ENCODE results near the gene CPA1.
A peak's percentile ranks its signal among the peaks of the same experiment; 100 is the strongest.

The CPA1 gene

DNA sequence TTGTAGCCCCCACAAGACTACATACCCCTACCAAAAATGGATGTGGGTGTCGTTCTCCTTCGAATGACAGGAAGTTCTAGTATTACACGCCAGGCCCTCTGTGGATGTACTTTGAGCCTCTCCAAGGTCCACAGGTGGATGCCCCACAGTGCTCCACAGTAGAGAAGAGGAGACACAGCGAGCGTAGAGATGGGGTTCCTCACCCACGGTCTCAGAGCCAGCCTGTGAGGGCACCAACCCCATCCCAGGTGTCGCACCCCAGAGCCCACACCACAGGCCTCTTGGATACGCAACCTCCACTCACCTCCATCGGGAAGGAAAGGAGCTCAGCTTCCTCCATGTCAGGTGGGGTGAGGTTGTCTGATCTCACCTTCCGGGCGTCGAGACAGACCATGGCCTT lies 33.4 kb upstream of the CPA1 start:
- H3K27me3 ChIP-seq (ENCODE audit: control insufficient read depth in 3 of 3, insufficient read depth in 3 of 3, low read depth in 1 of 3, low read length in 3 of 3): no peaks in the 10 kb centered on the region
- DNase-seq (ENCODE audit: low spot score): no peak
- no peak overlapping the region for H4K8ac ChIP-seq (ENCODE audit: low read depth, low read length)
- no peak overlapping the region for H3K4me3 ChIP-seq (ENCODE audit: low read length in 2 of 2)
- H3K18ac ChIP-seq (ENCODE audit: low read length): peak overlapping the region; percentile 85
- no peak overlapping the region for H3K23ac ChIP-seq (ENCODE audit: low read depth, low read length, poor library complexity)
- no CpG with 5 or more reads among the region's 12 CpGs for WGBS, 2 donors (ENCODE audit: extremely low coverage in 2 of 2, insufficient read length in 2 of 2, insufficient replicate concordance in 1 of 2)
- H3K4me1 ChIP-seq (ENCODE audit: control insufficient read depth in 2 of 2, insufficient read depth in 1 of 2, low read depth in 1 of 2, low read length in 2 of 2): peaks cover 35 to 40% of the 10 kb centered on the region in 2 donors
- H3K14ac ChIP-seq (ENCODE audit: low read length): no peak overlapping the region
- no peak overlapping the region for H3K27ac ChIP-seq (replicated peaks; ENCODE audit: low read length)
- H2AK5ac ChIP-seq (ENCODE audit: low read depth, low read length): peak overlapping the region; percentile 98
- H3K9ac ChIP-seq (ENCODE audit: low read depth, low read length, poor library complexity): no peak overlapping the region
- H2BK5ac ChIP-seq (ENCODE audit: low read length): peak overlapping the region; percentile 89
- H3K4ac ChIP-seq (ENCODE audit: low read length): no peak overlapping the region
- no peaks in the 10 kb centered on the region for H3K9me3 ChIP-seq (replicated peaks in 1 of 2; ENCODE audit: control insufficient read depth in 2 of 2, insufficient read depth in 1 of 2, low read depth in 1 of 2, low read length in 2 of 2)
- peak overlapping the region; percentile 62 for H2BK15ac ChIP-seq (ENCODE audit: low read length)
- H3K4me2 ChIP-seq (ENCODE audit: insufficient read depth, low read length, poor library complexity, severe bottlenecking): no peak overlapping the region
- H3K36me3 ChIP-seq (replicated peaks in 1 of 2; ENCODE audit: control insufficient read depth in 2 of 2, insufficient read depth in 2 of 2, low read length in 2 of 2): no peaks in the 10 kb centered on the region
- H2BK12ac ChIP-seq (ENCODE audit: low read length): peak overlapping the region; percentile 95
- no peak overlapping the region for H2AFZ ChIP-seq (ENCODE audit: low read length)
- H3K79me1 ChIP-seq (ENCODE audit: low read depth, low read length): no peaks in the 10 kb centered on the region
- peak overlapping the region; percentile 73 for H4K91ac ChIP-seq (ENCODE audit: low read depth, low read length, poor library complexity)
- H2BK120ac ChIP-seq (ENCODE audit: low read depth, low read length): peak overlapping the region; percentile 99

DNA sequence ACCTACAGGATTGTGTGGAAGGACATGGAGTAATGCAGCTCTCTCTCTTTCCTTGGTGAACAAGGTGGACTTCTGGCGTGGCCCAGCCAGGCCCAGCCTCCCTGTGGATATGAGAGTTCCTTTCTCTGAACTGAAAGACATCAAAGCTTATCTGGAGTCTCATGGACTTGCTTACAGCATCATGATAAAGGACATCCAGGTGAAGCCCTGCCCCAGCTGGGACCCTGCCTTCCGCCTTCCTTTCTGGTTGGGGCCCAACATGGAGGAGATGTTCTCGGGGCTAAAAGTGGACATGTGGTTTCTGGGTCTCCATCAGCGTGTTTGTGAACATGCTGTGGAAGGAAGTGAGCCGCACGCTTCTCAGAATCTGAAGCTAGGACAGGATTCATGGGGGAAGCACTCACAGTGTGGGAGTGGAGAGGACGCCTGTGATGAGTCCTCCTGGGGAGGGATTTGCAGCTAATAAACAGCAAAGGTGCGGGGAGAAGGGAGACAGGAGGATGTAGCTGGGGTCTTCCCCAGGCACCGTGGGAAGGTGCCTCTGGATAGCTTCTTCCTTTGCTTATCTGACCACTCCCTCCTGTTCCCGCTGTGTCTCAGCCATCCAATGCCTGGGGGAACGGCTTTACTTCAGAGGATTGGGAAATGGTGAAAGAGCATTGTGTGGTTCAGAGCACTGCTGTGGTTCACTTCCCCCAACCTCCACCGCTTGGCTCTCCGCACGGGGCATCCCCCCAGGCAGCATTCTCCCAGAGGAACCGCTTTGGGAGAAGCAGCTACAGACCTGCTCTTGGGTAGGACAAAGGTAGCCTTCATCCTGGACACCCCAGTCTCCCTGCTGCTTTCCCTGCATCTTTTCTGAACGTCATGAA lies 30.1 kb upstream of the CPA1 start:
- Histone ChIP-seq H2AFZ (ENCODE audit: low read length) (peak overlapping the region; percentile 34), H3K36me3 (replicated peaks in 1 of 2; ENCODE audit: control insufficient read depth in 2 of 2, insufficient read depth in 2 of 2, low read length in 2 of 2) (no peaks in the 10 kb centered on the region), H3K9me3 (replicated peaks in 1 of 2; ENCODE audit: control insufficient read depth in 2 of 2, insufficient read depth in 1 of 2, low read depth in 1 of 2, low read length in 2 of 2) (no peaks in the 10 kb centered on the region), H4K8ac (ENCODE audit: low read depth, low read length) (no peak overlapping the region), H3K79me1 (ENCODE audit: low read depth, low read length) (no peaks in the 10 kb centered on the region), H4K91ac (ENCODE audit: low read depth, low read length, poor library complexity) (no peak overlapping the region), H2AK5ac (ENCODE audit: low read depth, low read length) (peak overlapping the region; percentile 12), H2BK120ac (ENCODE audit: low read depth, low read length) (peak overlapping the region; percentile 76), H3K27me3 (ENCODE audit: control insufficient read depth in 3 of 3, insufficient read depth in 3 of 3, low read depth in 1 of 3, low read length in 3 of 3) (no peaks in the 10 kb centered on the region), H3K27ac (replicated peaks; ENCODE audit: low read length) (peak overlapping the region; percentile 65), H3K9ac (ENCODE audit: low read depth, low read length, poor library complexity) (peak overlapping the region; percentile 6), H3K4me2 (ENCODE audit: insufficient read depth, low read length, poor library complexity, severe bottlenecking) (no peak overlapping the region), H2BK15ac (ENCODE audit: low read length) (peak overlapping the region; percentile 46), H3K4me1 (ENCODE audit: control insufficient read depth in 2 of 2, insufficient read depth in 1 of 2, low read depth in 1 of 2, low read length in 2 of 2) (peaks cover 39 to 47% of the 10 kb centered on the region in 2 donors), H3K4me3 (ENCODE audit: low read length in 2 of 2) (peak overlapping the region in 1 of 2 donors; percentile 47), H3K4ac (ENCODE audit: low read length) (peak overlapping the region; percentile 10), H3K14ac (ENCODE audit: low read length) (no peak overlapping the region), H2BK12ac (ENCODE audit: low read length) (peak overlapping the region; percentile 59), H3K23ac (ENCODE audit: low read depth, low read length, poor library complexity) (peak overlapping the region; percentile 59), H2BK5ac (ENCODE audit: low read length) (no peak overlapping the region), H3K18ac (ENCODE audit: low read length) (peak overlapping the region; percentile 86)
- no CpG with 5 or more reads among the region's 16 CpGs for WGBS, 2 donors (ENCODE audit: extremely low coverage in 2 of 2, insufficient read length in 2 of 2, insufficient replicate concordance in 1 of 2)
- DNase-seq (ENCODE audit: low spot score): no peak

- no peak overlapping the region for H2BK5ac ChIP-seq (ENCODE audit: low read length)
- peak overlapping the region; percentile 76 for H2BK120ac ChIP-seq (ENCODE audit: low read depth, low read length)
- H2AK5ac ChIP-seq (ENCODE audit: low read depth, low read length): peak overlapping the region; percentile 65
- no peak overlapping the region for H4K8ac ChIP-seq (ENCODE audit: low read depth, low read length)
- no peaks in the 10 kb centered on the region for H3K9me3 ChIP-seq (replicated peaks in 1 of 2; ENCODE audit: control insufficient read depth in 2 of 2, insufficient read depth in 1 of 2, low read depth in 1 of 2, low read length in 2 of 2)
- H3K9ac ChIP-seq (ENCODE audit: low read depth, low read length, poor library complexity): no peak overlapping the region
- peak overlapping the region; percentile 76 for H2BK12ac ChIP-seq (ENCODE audit: low read length)
- no CpG with 5 or more reads among the region's 20 CpGs for WGBS, 2 donors (ENCODE audit: extremely low coverage in 2 of 2, insufficient read length in 2 of 2, insufficient replicate concordance in 1 of 2)
- peak overlapping the region; percentile 65 for H3K27ac ChIP-seq (replicated peaks; ENCODE audit: low read length)
- no peak overlapping the region for H3K4me2 ChIP-seq (ENCODE audit: insufficient read depth, low read length, poor library complexity, severe bottlenecking)
- peak overlapping the region in 1 of 2 donors; percentile 47 for H3K4me3 ChIP-seq (ENCODE audit: low read length in 2 of 2)
- H3K4me1 ChIP-seq (ENCODE audit: control insufficient read depth in 2 of 2, insufficient read depth in 1 of 2, low read depth in 1 of 2, low read length in 2 of 2): peaks cover 38 to 43% of the 10 kb centered on the region in 2 donors
- H4K91ac ChIP-seq (ENCODE audit: low read depth, low read length, poor library complexity): no peak overlapping the region
- H3K23ac ChIP-seq (ENCODE audit: low read depth, low read length, poor library complexity): no peak overlapping the region
- H3K79me1 ChIP-seq (ENCODE audit: low read depth, low read length): no peaks in the 10 kb centered on the region
- H3K36me3 ChIP-seq (replicated peaks in 1 of 2; ENCODE audit: control insufficient read depth in 2 of 2, insufficient read depth in 2 of 2, low read length in 2 of 2): no peaks in the 10 kb centered on the region
- peak overlapping the region; percentile 60 for H2AFZ ChIP-seq (ENCODE audit: low read length)
- H3K4ac ChIP-seq (ENCODE audit: low read length): peak overlapping the region; percentile 77
- H2BK15ac ChIP-seq (ENCODE audit: low read length): peak overlapping the region; percentile 51
- H3K18ac ChIP-seq (ENCODE audit: low read length): peak overlapping the region; percentile 80
- no peak for DNase-seq (ENCODE audit: low spot score)
- no peaks in the 10 kb centered on the region for H3K27me3 ChIP-seq (ENCODE audit: control insufficient read depth in 3 of 3, insufficient read depth in 3 of 3, low read depth in 1 of 3, low read length in 3 of 3)
- H3K14ac ChIP-seq (ENCODE audit: low read length): peak overlapping the region; percentile 41
Observed at GRCh38 chr7:130350945-130351790, 29.1 kb upstream of the CPA1 start.

DNA sequence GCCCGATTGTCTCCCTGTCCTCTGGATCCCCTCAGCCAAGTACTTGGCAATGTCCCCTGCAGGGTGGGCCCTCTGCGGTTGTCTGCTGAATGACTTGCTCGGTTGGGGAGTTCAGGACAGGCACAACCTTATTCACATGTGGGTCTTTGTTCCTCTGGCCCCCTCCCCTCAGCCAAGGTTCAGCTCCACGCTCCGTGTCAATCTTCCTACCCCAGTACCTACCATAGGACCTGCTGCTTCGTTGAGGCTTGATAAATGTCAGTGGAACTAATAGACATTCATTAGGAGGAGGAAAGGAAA lies 28.6 kb upstream of the CPA1 start:
- no peaks in the 10 kb centered on the region for H3K36me3 ChIP-seq (replicated peaks in 1 of 2; ENCODE audit: control insufficient read depth in 2 of 2, insufficient read depth in 2 of 2, low read length in 2 of 2)
- H4K91ac ChIP-seq (ENCODE audit: low read depth, low read length, poor library complexity): no peak overlapping the region
- H2AK5ac ChIP-seq (ENCODE audit: low read depth, low read length): peak overlapping the region; percentile 65
- H3K14ac ChIP-seq (ENCODE audit: low read length): no peak overlapping the region
- H3K4ac ChIP-seq (ENCODE audit: low read length): peak overlapping the region; percentile 77
- H3K4me3 ChIP-seq (ENCODE audit: low read length in 2 of 2): peak overlapping the region in 1 of 2 donors; percentile 47
- no peak overlapping the region for H2BK5ac ChIP-seq (ENCODE audit: low read length)
- peaks cover 40 to 45% of the 10 kb centered on the region in 2 donors for H3K4me1 ChIP-seq (ENCODE audit: control insufficient read depth in 2 of 2, insufficient read depth in 1 of 2, low read depth in 1 of 2, low read length in 2 of 2)
- H4K8ac ChIP-seq (ENCODE audit: low read depth, low read length): no peak overlapping the region
- H3K18ac ChIP-seq (ENCODE audit: low read length): peak overlapping the region; percentile 80
- no CpG with 5 or more reads among the region's 6 CpGs for WGBS, 2 donors (ENCODE audit: extremely low coverage in 2 of 2, insufficient read length in 2 of 2, insufficient replicate concordance in 1 of 2)
- peak overlapping the region; percentile 72 for H2BK120ac ChIP-seq (ENCODE audit: low read depth, low read length)
- H2BK15ac ChIP-seq (ENCODE audit: low read length): peak overlapping the region; percentile 51
- DNase-seq (ENCODE audit: low spot score): no peak
- H3K4me2 ChIP-seq (ENCODE audit: insufficient read depth, low read length, poor library complexity, severe bottlenecking): no peak overlapping the region
- H3K27me3 ChIP-seq (ENCODE audit: control insufficient read depth in 3 of 3, insufficient read depth in 3 of 3, low read depth in 1 of 3, low read length in 3 of 3): no peaks in the 10 kb centered on the region
- no peak overlapping the region for H3K9ac ChIP-seq (ENCODE audit: low read depth, low read length, poor library complexity)
- no peak overlapping the region for H2BK12ac ChIP-seq (ENCODE audit: low read length)
- H3K23ac ChIP-seq (ENCODE audit: low read depth, low read length, poor library complexity): no peak overlapping the region
- peak overlapping the region; percentile 60 for H2AFZ ChIP-seq (ENCODE audit: low read length)
- H3K27ac ChIP-seq (replicated peaks; ENCODE audit: low read length): peak overlapping the region; percentile 65
- H3K9me3 ChIP-seq (replicated peaks in 1 of 2; ENCODE audit: control insufficient read depth in 2 of 2, insufficient read depth in 1 of 2, low read depth in 1 of 2, low read length in 2 of 2): no peaks in the 10 kb centered on the region
- no peaks in the 10 kb centered on the region for H3K79me1 ChIP-seq (ENCODE audit: low read depth, low read length)
